ENCODE measurements around the gene NHSL2. TPM values are rescaled to one million over a fixed set of nuclear protein-coding genes. Genes with fewer than 3 reads are reported as not detected.
"Not testable (repeated sequence)": the region's sequence is repeated elsewhere in the genome, so short reads cannot be mapped to it uniquely, and the experiment has no call there.

The NHSL2 gene
- total RNA-seq, 1 donor from 2014 or later = 58.1 TPM

GRCh38 chrX:71953391-71953790, 42.7 kb downstream of the NHSL2 start:
- Histone ChIP-seq H3K27me3 (no peaks in the 10 kb centered on the region), H3K4me3 (no peak overlapping the region), H3K9me3 (no peaks in the 10 kb centered on the region), H3K36me3 (no peaks in the 10 kb centered on the region), H3K4me1 (peaks cover 0 to 3% of the 10 kb centered on the region in 2 donors), H3K27ac (no peak overlapping the region)
- TF ChIP-seq, protein P1, sequence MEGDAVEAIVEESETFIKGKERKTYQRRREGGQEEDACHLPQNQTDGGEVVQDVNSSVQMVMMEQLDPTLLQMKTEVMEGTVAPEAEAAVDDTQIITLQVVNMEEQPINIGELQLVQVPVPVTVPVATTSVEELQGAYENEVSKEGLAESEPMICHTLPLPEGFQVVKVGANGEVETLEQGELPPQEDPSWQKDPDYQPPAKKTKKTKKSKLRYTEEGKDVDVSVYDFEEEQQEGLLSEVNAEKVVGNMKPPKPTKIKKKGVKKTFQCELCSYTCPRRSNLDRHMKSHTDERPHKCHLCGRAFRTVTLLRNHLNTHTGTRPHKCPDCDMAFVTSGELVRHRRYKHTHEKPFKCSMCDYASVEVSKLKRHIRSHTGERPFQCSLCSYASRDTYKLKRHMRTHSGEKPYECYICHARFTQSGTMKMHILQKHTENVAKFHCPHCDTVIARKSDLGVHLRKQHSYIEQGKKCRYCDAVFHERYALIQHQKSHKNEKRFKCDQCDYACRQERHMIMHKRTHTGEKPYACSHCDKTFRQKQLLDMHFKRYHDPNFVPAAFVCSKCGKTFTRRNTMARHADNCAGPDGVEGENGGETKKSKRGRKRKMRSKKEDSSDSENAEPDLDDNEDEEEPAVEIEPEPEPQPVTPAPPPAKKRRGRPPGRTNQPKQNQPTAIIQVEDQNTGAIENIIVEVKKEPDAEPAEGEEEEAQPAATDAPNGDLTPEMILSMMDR (IDR thresholded peaks at IDR 0.05) = no peak
- intact Hi-C loops (cut with DNase I) = no loop called here
- DNase-seq (ENCODE audit: low spot score in 2 of 2) = no peak

DNA sequence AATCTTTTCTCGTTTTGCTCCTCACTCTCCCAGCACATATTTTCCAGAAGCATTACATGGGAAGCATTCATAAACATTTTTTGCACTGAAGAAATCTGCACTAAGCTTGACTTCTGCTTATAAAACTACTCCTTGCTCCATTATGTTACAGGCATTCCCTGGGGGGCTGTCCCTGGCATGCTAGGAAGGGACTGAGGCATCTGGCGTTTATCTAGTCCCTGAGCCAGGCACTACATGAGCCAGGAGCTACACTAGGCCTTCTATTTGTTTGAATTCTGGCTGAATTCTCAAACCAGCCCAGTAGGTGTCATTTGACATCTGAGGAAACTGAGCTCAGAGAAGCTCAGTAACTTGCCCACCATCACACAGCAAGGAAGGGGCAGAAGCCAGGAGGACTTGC, 43.3 kb downstream of the NHSL2 start:
- TF ChIP-seq, protein P1 (IDR thresholded peaks at IDR 0.05) = no peak
- Histone ChIP-seq H3K4me1 (peaks cover 0 to 3% of the 10 kb centered on the region in 2 donors), H3K4me3 (no peak overlapping the region), H3K27me3 (no peaks in the 10 kb centered on the region), H3K9me3 (no peaks in the 10 kb centered on the region), H3K27ac (peak overlapping the region in 1 of 2 donors; percentile 7), H3K36me3 (no peaks in the 10 kb centered on the region)
- intact Hi-C loops (cut with DNase I) = no loop called here
- no peak for DNase-seq (ENCODE audit: low spot score in 2 of 2)

DNA sequence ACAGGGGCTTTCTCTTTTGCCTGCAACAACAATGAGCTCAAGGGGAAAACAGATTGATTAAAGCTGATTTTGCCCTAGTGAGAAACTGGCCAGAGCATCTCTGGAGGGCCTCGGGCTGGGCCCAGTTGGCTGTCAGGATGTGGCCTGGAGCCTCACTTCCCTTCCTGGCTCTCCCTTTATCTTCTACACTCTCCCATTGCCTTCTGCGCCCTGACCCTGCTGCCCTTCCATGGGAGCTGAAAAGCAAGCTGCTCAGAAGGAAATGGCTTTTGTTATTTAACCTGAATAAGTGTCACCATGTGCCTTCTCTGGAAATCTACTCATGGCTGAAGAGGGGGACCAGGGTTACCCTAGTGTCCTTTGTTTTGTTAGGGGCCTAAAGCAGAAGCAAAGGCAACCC, 43.8 kb downstream of the NHSL2 start:
- Histone ChIP-seq H3K4me3 (no peak overlapping the region), H3K27me3 (no peaks in the 10 kb centered on the region), H3K27ac (peak overlapping the region in 1 of 2 donors; percentile 7), H3K9me3 (no peaks in the 10 kb centered on the region), H3K36me3 (no peaks in the 10 kb centered on the region), H3K4me1 (peaks cover 0 to 3% of the 10 kb centered on the region in 2 donors)
- no peak for DNase-seq (ENCODE audit: low spot score in 2 of 2)
- TF ChIP-seq, protein P1 (IDR thresholded peaks at IDR 0.05) = no peak
- intact Hi-C loops (cut with DNase I) = no loop called here

DNA sequence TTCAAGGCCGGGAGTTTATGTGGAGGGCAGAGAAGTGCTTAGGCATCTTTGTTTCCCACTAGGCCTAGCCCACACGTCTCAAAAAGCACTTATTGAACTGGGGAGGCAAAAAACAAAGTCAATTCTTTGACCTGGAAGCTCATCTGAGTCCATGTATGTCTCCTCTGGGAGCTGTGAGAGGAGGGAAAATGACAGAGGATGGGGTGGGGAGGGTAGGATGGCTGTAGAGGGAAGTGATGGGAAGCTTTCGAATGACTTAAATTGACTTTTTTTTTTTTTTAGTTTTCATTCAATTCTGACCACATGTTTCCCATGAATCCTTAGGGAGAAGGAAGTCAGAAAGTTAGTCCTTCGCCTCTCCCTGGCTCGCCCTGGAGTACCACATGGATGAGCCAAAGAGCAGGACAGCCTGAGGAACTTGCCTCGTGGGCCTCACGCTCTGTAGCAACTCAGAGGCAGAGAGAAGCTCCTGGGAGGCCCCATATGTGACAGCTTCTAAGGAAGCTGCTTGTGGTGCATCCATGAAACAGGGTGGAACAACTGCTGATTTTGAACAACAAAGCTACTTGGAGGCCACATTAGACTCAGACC, 45.0 kb downstream of the NHSL2 start:
- no peaks in the 10 kb centered on the region for H3K36me3 ChIP-seq
- H3K9me3 ChIP-seq = no peaks in the 10 kb centered on the region
- H3K27me3 ChIP-seq = no peaks in the 10 kb centered on the region
- intact Hi-C loops (cut with DNase I) = no loop called here
- H3K4me1 ChIP-seq = peaks cover 0 to 3% of the 10 kb centered on the region in 2 donors
- H3K4me3 ChIP-seq = no peak overlapping the region
- no peak overlapping the region for H3K27ac ChIP-seq
- TF ChIP-seq, protein P1 (IDR thresholded peaks at IDR 0.05) = no peak
- DNase-seq (ENCODE audit: low spot score in 2 of 2) = no peak

- DNase-seq (ENCODE audit: low spot score in 2 of 2) = no peak
- TF ChIP-seq, protein P1 (IDR thresholded peaks at IDR 0.05) = no peak
- Histone ChIP-seq H3K9me3 (no peaks in the 10 kb centered on the region), H3K4me3 (no peak overlapping the region), H3K4me1 (peaks cover 0 to 3% of the 10 kb centered on the region in 2 donors), H3K36me3 (no peaks in the 10 kb centered on the region), H3K27ac (no peak overlapping the region), H3K27me3 (no peaks in the 10 kb centered on the region)
- intact Hi-C loops (cut with DNase I) = no loop called here
Measured at GRCh38 chrX:71958281-71958675, 47.6 kb downstream of the NHSL2 start.

GRCh38 chrX:71964184-71964583, 53.5 kb downstream of the NHSL2 start:
- H3K4me3 ChIP-seq; H3K36me3 ChIP-seq; intact Hi-C loops (cut with DNase I): not testable (repeated sequence)

More at GRCh38 chrX:71964184-71964583, 53.5 kb downstream of the NHSL2 start:
- H3K4me1 ChIP-seq; H3K27ac ChIP-seq; DNase-seq (ENCODE audit: low spot score in 2 of 2); H3K9me3 ChIP-seq; H3K27me3 ChIP-seq: not testable (repeated sequence)
